HG03060 (cell line): ENCODE measurements around the gene ITCH.
"Not testable (repeated sequence)": the region's sequence is repeated elsewhere in the genome, so short reads cannot be mapped to it uniquely, and the experiment has no call there.

Source experiments
- ATAC-seq: cut with Tn5 transposase; IDR thresholded peaks from one replicate; pipeline ENCODE4 v1.9.1; 2021; ENCODE audit warnings: low read depth, moderate number of reproducible peaks; ENCODE audit not compliant: unreplicated experiment

The ITCH gene

GRCh38 chr20:34375977-34376430, 12.9 kb downstream of the ITCH start:
- no peak for ATAC-seq

- peak; percentile 88 for ATAC-seq
These were observed 14.2 kb downstream of the ITCH start for GRCh38 chr20:34377072-34377847.

GRCh38 chr20:34382174-34382573, 19.1 kb downstream of the ITCH start:
- no peak for ATAC-seq

GRCh38 chr20:34382877-34383455, 19.9 kb downstream of the ITCH start:
- ATAC-seq, result not testable (repeated sequence)

- no peak for ATAC-seq
These were observed 22.4 kb downstream of the ITCH start for GRCh38 chr20:34385464-34385863.

- ATAC-seq, result no peak
These were observed 24.9 kb downstream of the ITCH start for GRCh38 chr20:34388000-34388399.

GRCh38 chr20:34388678-34389077, 25.6 kb downstream of the ITCH start:
- no peak for ATAC-seq

GRCh38 chr20:34389206-34389953, 26.3 kb downstream of the ITCH start:
- no peak for ATAC-seq

- no peak for ATAC-seq
These were observed 27.0 kb downstream of the ITCH start for GRCh38 chr20:34389954-34390555.

- ATAC-seq, result no peak
These were observed 33.3 kb downstream of the ITCH start for GRCh38 chr20:34396408-34396807.

- ATAC-seq, result no peak
These were observed 34.0 kb downstream of the ITCH start for GRCh38 chr20:34397096-34397495.

GRCh38 chr20:34400776-34401175, 37.7 kb downstream of the ITCH start:
- ATAC-seq, result not testable (repeated sequence)

- no peak for ATAC-seq
These were observed 38.8 kb downstream of the ITCH start for GRCh38 chr20:34401741-34402455.

GRCh38 chr20:34402461-34402860, 39.4 kb downstream of the ITCH start:
- no peak for ATAC-seq

- no peak for ATAC-seq
These were observed 40.2 kb downstream of the ITCH start for GRCh38 chr20:34403063-34403827.

GRCh38 chr20:34403908-34404307, 40.8 kb downstream of the ITCH start:
- no peak for ATAC-seq

- no peak for ATAC-seq
These were observed 41.7 kb downstream of the ITCH start for GRCh38 chr20:34404803-34405202.

GRCh38 chr20:34405247-34405651, 42.2 kb downstream of the ITCH start:
- ATAC-seq, result not testable (repeated sequence)

- not testable (repeated sequence) for ATAC-seq
These were observed 42.9 kb downstream of the ITCH start for GRCh38 chr20:34405942-34406341.
